Keratinocyte (primary cell): ENCODE data around the gene SPOCK1. TPM values are rescaled to one million over a fixed set of nuclear protein-coding genes. Genes with fewer than 3 reads are reported as not detected.

ENCODE experiments used
- DNase-seq: peaks from one replicate; pipeline ENCODE4 v3.0.0-alpha.2; 2011; ENCODE audit warnings: low read depth, missing footprints, low spot score
- FAIRE-seq: peaks from 2 replicates; lab custom pipeline; 2011; peaks lifted over from hg19 to GRCh38; lab: Jason Lieb, UNC
- H2AFZ ChIP-seq: 2 replicates; pipeline ENCODE4 v1.6.0; 2012; ENCODE audit warnings: low read length, control low read depth, inconsistent platforms; ENCODE audit not compliant: control insufficient read depth
- H3K27ac ChIP-seq: 2 replicates; pipeline ENCODE4 v1.5.1; 2011; ENCODE audit warnings: low read length; ENCODE audit not compliant: control insufficient read depth, insufficient read depth
- H3K27me3 ChIP-seq: 3 replicates; pipeline ENCODE4 v1.6.0; 2011; ENCODE audit warnings: low read length; ENCODE audit not compliant: control insufficient read depth, insufficient read depth; ENCODE audit errors: extremely low read depth
- H3K36me3 ChIP-seq, 2 experiments: 2 replicates in 1 of 2; 3 replicates in 1 of 2; pipeline ENCODE4 v1.5.1; 2011; ENCODE audit warnings: low read length in 2 of 2, mild to moderate bottlenecking in 1 of 2; ENCODE audit not compliant: control insufficient read depth in 2 of 2, insufficient read depth in 2 of 2; ENCODE audit errors: extremely low read depth in 1 of 2
- H3K4me1 ChIP-seq: 3 replicates; pipeline ENCODE4 v1.5.1; 2011; ENCODE audit warnings: low read length; ENCODE audit not compliant: control insufficient read depth, insufficient read depth; ENCODE audit errors: extremely low read depth
- H3K4me2 ChIP-seq: 3 replicates; pipeline ENCODE4 v1.6.0; 2011; ENCODE audit warnings: low read depth, low read length; ENCODE audit not compliant: control insufficient read depth, insufficient read depth; ENCODE audit errors: extremely low read depth
- H3K4me3 ChIP-seq, 3 experiments: fragments of 200-600 bp in 1 of 3; sonication (generic) in 1 of 3; 2 replicates in 2 of 3; 3 replicates in 1 of 3; pipeline ENCODE4 v1.5.1; 2011 to 2016; ENCODE audit warnings: low read length in 3 of 3, mild to moderate bottlenecking in 3 of 3, control low read depth in 2 of 3, inconsistent platforms in 1 of 3, low read depth in 1 of 3, mixed read lengths in 1 of 3, mixed run types in 1 of 3, moderate library complexity in 1 of 3; ENCODE audit not compliant: control insufficient read depth in 2 of 3, insufficient read depth in 2 of 3; ENCODE audit errors: extremely low read depth in 1 of 3
- H3K79me2 ChIP-seq: 2 replicates; pipeline ENCODE4 v1.6.0; 2012; ENCODE audit warnings: low read length; ENCODE audit not compliant: control insufficient read depth, insufficient read depth
- H3K9ac ChIP-seq: 3 replicates; pipeline ENCODE4 v1.6.0; 2011; ENCODE audit warnings: low read length; ENCODE audit not compliant: control insufficient read depth, insufficient read depth; ENCODE audit errors: extremely low read depth
- H3K9me1 ChIP-seq: 3 replicates; pipeline ENCODE4 v1.6.0; 2011; ENCODE audit warnings: low read length; ENCODE audit not compliant: control insufficient read depth, insufficient read depth; ENCODE audit errors: extremely low read depth
- H3K9me3 ChIP-seq: 2 replicates; pipeline ENCODE4 v1.5.1; 2012; ENCODE audit warnings: low read depth, low read length; ENCODE audit not compliant: control insufficient read depth
- H4K20me1 ChIP-seq: 3 replicates; pipeline ENCODE4 v1.6.0; 2011; ENCODE audit warnings: low read length; ENCODE audit not compliant: control insufficient read depth, insufficient read depth; ENCODE audit errors: extremely low read depth
- EZH2 ChIP-seq: IDR thresholded peaks from one replicate; pipeline ENCODE4 v1.6.1; 2012; ENCODE audit warnings: inconsistent platforms, mild to moderate bottlenecking, low read length, moderate library complexity
- dilution Hi-C: fragments of 300-500 bp; cut with MboI; formaldehyde crosslinking; loops from one replicate; pipeline ENCODE4 v1.7.0; 2020; ENCODE audit warnings: low sequenced_read_pairs; ENCODE audit not compliant: extremely low pct_ligation_motif_present
- polyA plus RNA-seq, 5 experiments: library from polyadenylated mRNA; depleted of rRNA in 3 of 5; stranded (reverse) in 3 of 5; stranded (forward) in 1 of 5; unstranded in 1 of 5; fragments of >200 nt; gene quantifications; 1 replicate in 1 of 5; 2 replicates in 3 of 5; 3 replicates in 1 of 5; pipeline versions ENCODE4 v1.2.1 to v1.2.3, GENCODE V29; 2011 to 2012; ENCODE audit warnings: missing spikeins in 2 of 5, low read depth in 1 of 5, low replicate concordance in 1 of 5
- TF ChIP-seq, protein P1 (sequence below), 3 experiments: IDR thresholded peaks in 1 of 3; conservative IDR thresholded peaks in 1 of 3; optimal IDR thresholded peaks in 1 of 3; 2 replicates in 2 of 3; 3 replicates in 1 of 3; pipeline versions ENCODE3 to v1.5.1; 2011; ENCODE audit warnings: low read length in 3 of 3, mild to moderate bottlenecking in 3 of 3, moderate library complexity in 2 of 3, control low read depth in 1 of 3, inconsistent platforms in 1 of 3; ENCODE audit not compliant: insufficient read depth in 2 of 3; ENCODE audit errors: extremely low read depth in 1 of 3

SPOCK1 gene
- polyA plus RNA-seq, 1 donor (not counting 4 experiments of a cell fraction or from before 2014, with no cell fraction given) = 5.5 TPM

DNA sequence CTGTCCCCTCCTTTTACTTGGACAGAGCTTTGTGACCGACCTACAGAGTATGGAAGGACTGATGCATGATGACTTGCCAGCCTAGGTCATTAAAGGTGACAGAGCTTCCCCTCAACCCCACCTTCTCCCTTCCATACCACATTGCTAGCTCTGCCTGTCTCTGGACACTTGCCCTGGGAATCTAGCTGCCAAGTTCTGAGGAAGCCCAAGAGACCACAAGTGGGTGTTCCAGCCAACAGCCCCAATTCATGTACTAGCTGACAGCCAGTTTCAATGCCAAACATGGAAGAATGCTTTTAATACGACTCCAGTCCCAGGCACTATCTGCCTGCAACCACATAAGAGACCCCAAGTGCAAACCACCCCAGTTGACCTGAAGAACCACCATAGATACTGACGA lies 477.1 kb downstream of the SPOCK1 start:
- no peaks in the 10 kb centered on the region for H3K36me3 ChIP-seq
- FAIRE-seq = no peak
- H3K27me3 ChIP-seq = no peaks in the 10 kb centered on the region
- no peaks in the 10 kb centered on the region for H3K79me2 ChIP-seq
- dilution Hi-C loops = no loop called here
- no peaks in the 10 kb centered on the region for H3K9me3 ChIP-seq
- H2AFZ ChIP-seq = no peak overlapping the region
- H3K9me1 ChIP-seq = no peaks in the 10 kb centered on the region
- H3K27ac ChIP-seq = no peak overlapping the region
- H4K20me1 ChIP-seq = no peaks in the 10 kb centered on the region
- DNase-seq = no peak
- no peak overlapping the region for H3K9ac ChIP-seq
- no peak overlapping the region for H3K4me3 ChIP-seq
- H3K4me2 ChIP-seq = no peak overlapping the region
- no peak for TF ChIP-seq EZH2
- TF ChIP-seq, protein P1, sequence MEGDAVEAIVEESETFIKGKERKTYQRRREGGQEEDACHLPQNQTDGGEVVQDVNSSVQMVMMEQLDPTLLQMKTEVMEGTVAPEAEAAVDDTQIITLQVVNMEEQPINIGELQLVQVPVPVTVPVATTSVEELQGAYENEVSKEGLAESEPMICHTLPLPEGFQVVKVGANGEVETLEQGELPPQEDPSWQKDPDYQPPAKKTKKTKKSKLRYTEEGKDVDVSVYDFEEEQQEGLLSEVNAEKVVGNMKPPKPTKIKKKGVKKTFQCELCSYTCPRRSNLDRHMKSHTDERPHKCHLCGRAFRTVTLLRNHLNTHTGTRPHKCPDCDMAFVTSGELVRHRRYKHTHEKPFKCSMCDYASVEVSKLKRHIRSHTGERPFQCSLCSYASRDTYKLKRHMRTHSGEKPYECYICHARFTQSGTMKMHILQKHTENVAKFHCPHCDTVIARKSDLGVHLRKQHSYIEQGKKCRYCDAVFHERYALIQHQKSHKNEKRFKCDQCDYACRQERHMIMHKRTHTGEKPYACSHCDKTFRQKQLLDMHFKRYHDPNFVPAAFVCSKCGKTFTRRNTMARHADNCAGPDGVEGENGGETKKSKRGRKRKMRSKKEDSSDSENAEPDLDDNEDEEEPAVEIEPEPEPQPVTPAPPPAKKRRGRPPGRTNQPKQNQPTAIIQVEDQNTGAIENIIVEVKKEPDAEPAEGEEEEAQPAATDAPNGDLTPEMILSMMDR (optimal IDR thresholded peaks at IDR 0.05 in 1 of 3, IDR thresholded peaks at IDR 0.05 in 1 of 3, conservative IDR thresholded peaks at IDR 0.05 in 1 of 3; ENCODE audit: extremely low read depth in 1 of 3, insufficient read depth in 2 of 3, low read length in 3 of 3) = no peak
- H3K4me1 ChIP-seq = no peaks in the 10 kb centered on the region

DNA sequence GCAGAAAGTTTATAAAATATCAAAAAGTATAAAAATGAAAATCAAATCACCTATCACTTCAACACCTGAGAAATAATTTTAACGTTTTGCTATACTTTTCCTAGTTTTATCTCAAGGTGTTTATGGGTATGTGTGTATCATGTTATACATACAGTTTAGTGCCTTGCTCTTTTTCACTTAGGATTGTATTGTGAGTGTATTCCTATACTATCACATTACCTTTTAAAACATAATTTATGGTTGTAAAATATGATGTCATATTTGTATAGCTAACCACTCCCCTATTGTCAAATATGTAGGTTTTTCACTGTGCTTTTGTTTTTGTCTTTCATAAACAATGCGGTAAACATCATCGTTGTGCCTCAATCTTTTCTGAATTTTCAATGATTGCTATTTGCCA lies 479.9 kb downstream of the SPOCK1 start:
- H3K4me2 ChIP-seq = no peak overlapping the region
- no peak overlapping the region for H3K27ac ChIP-seq
- no peaks in the 10 kb centered on the region for H3K27me3 ChIP-seq
- no peaks in the 10 kb centered on the region for H3K9me1 ChIP-seq
- FAIRE-seq (no peak), DNase-seq (no peak)
- no peak overlapping the region for H2AFZ ChIP-seq
- no peak overlapping the region for H3K4me3 ChIP-seq
- H3K79me2 ChIP-seq = no peaks in the 10 kb centered on the region
- dilution Hi-C loops = no loop called here
- no peaks in the 10 kb centered on the region for H3K4me1 ChIP-seq
- H4K20me1 ChIP-seq = no peaks in the 10 kb centered on the region
- no peak overlapping the region for H3K9ac ChIP-seq
- no peaks in the 10 kb centered on the region for H3K36me3 ChIP-seq
- TF ChIP-seq EZH2 = no peak
- TF ChIP-seq, protein P1 (optimal IDR thresholded peaks at IDR 0.05 in 1 of 3, IDR thresholded peaks at IDR 0.05 in 1 of 3, conservative IDR thresholded peaks at IDR 0.05 in 1 of 3; ENCODE audit: extremely low read depth in 1 of 3, insufficient read depth in 2 of 3, low read length in 3 of 3) = no peak
- no peaks in the 10 kb centered on the region for H3K9me3 ChIP-seq
